Mesodermal cell (in vitro differentiated cells): ENCODE results near the gene EHF.

Source experiments
- H3K27ac ChIP-seq: 2 replicates; pipeline ENCODE4 v1.7.0; 2013; ENCODE audit warnings: mild to moderate bottlenecking, low read depth, low read length, moderate library complexity; ENCODE audit not compliant: severe bottlenecking
- H3K36me3 ChIP-seq: 2 replicates; pipeline ENCODE4 v1.7.1; 2013; ENCODE audit warnings: mild to moderate bottlenecking, low read length, moderate library complexity; ENCODE audit not compliant: control insufficient read depth, insufficient read depth
- H3K4me1 ChIP-seq: one replicate; pipeline ENCODE4 v1.7.1; 2013; ENCODE audit warnings: mild to moderate bottlenecking, low read length; ENCODE audit not compliant: insufficient read depth, control insufficient read depth, poor library complexity, severe bottlenecking
- H3K4me3 ChIP-seq: 2 replicates; pipeline ENCODE4 v1.7.0; 2013; ENCODE audit warnings: low read length, control low read depth, mild to moderate bottlenecking; ENCODE audit not compliant: insufficient read depth, poor library complexity, severe bottlenecking; ENCODE audit errors: extremely low read depth
- H3K9me3 ChIP-seq: 2 replicates; pipeline ENCODE4 v1.7.1; 2013; ENCODE audit warnings: mild to moderate bottlenecking, low read length, moderate library complexity; ENCODE audit not compliant: control insufficient read depth
- WGBS, 2 experiments: methylation state at CpG; one replicate each; pipeline ENCODE4 v1.1.5; 2013; ENCODE audit warnings: missing lambda C conversion rate in 2 of 2; ENCODE audit not compliant: insufficient coverage in 2 of 2; 5-methylcytosine and 5-hydroxymethylcytosine counted together

The EHF gene

DNA sequence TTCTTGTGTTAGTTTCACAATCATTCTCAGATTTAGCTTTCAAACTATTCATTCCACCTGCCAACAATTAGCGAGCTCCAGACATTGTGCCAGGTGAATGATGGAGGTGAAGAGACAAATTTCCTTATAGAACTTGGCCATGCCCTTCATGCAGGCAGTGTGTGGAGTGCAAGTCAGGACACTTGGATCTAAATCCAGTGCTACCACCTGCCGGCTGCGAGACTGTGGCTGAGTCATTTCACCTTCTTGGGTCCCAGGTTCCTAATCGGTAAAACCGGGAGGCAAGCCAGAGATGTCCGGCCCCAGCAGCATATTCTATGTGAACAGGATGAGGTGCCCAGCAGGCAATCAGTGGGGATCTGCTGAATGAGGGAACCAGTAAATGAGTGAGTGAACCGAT is 18.6 kb upstream of the EHF start:
- Histone ChIP-seq H3K27ac (no peak overlapping the region), H3K36me3 (no peaks in the 10 kb centered on the region)
- WGBS, 2 experiments, result 81 to 95% methylated on average over 5 of the region's 7 CpGs

DNA sequence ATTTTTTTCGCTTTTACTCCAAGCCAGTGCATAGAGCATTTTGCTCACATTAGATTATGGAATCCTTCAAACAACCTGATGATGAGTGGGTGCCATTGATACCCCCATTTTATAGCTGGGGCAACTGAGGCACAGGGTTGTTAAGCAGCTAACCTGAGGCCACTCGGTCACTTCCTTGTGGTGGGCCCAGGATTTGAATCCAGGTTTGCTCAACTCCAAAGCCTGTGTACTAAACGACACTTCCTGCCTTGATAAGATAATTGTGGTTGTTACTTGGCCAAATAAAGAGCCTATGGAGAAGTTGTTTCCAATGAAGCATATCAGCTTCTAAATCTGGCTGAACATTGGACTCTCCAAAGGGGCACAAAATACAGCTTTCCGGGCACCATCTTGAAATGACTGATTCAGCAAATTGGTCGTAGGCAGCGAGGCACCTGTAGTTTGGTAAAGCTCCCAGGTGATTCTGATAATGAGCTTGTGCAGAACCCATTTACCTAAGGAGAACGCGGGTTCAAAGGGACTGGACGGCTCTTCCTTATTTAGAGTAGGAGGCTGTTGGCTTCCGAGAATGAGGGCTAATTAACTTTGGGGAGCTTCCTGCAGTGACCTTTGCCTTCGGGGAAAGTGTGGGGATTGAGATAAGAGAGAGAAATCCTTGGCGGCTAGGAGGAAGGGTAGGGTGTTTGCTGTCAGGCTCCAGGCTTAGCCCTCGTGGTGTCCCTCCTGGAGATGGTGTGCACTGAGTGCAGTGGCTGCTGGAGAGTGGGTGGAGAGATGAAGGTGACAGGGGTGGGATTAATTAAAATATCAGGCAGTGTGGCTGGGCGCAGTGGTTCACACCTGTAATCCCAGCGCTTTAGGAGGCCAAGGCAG is 17.5 kb upstream of the EHF start:
- no peak overlapping the region for H3K4me3 ChIP-seq

More for the DNA sequence above, 18.6 kb upstream of the EHF start:
- H3K4me3 ChIP-seq, result no peak overlapping the region
- H3K4me1 ChIP-seq, result peaks cover 25% of the 10 kb centered on the region
- no peaks in the 10 kb centered on the region for H3K9me3 ChIP-seq

DNA sequence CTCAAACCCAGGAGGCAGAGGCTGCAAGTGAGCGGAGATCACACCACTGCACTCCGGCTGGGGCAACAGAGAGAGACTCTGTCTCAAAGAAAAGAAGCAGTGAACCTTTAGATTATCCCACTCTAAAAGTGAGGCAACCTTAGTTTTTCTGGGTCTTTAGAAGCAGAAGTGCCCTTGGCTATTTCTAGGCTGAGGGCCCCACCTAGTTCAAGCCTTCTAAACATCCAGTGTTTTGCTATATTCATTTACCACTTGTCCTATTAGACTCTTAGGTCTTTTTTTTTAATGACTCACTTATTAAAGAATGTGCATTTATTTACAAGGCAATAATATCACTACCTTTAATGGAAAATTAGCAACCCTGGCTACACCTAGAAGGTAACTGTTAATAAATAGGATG is 16.7 kb upstream of the EHF start:
- Histone ChIP-seq H3K36me3 (no peaks in the 10 kb centered on the region), H3K27ac (no peak overlapping the region), H3K9me3 (no peaks in the 10 kb centered on the region), H3K4me1 (peaks cover 25% of the 10 kb centered on the region), H3K4me3 (no peak overlapping the region)
- WGBS, 2 experiments, result 96 to 100% methylated on average over 1 to 2 of the region's 2 CpGs

More for the DNA sequence above, 17.5 kb upstream of the EHF start:
- peaks cover 25% of the 10 kb centered on the region for H3K4me1 ChIP-seq
- no peaks in the 10 kb centered on the region for H3K9me3 ChIP-seq
- no peaks in the 10 kb centered on the region for H3K36me3 ChIP-seq
- 82 to 84% methylated on average over 13 of the region's 15 CpGs for WGBS, 2 experiments
- H3K27ac ChIP-seq, result no peak overlapping the region

DNA sequence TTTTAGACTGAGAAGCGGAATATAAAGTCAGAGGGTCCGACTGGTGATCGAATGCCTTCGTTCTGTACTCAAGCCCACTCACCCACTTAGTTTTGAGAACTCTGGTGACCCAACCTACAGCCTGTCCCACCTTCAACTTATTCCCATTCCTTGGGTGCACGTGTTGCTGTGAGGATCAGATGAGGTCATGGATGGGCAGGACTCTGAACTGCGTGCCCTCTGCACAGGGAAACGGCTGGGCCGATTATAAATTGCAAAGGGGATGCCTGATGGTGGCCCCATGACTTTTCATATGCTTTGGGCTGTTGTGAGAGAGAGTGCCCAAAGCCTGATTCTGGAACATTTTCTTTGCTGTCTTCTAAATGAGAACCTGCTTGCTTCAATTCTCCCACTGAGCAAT is 16.0 kb upstream of the EHF start:
- no peaks in the 10 kb centered on the region for H3K36me3 ChIP-seq
- H3K4me1 ChIP-seq, result peaks cover 18% of the 10 kb centered on the region
- H3K4me3 ChIP-seq, result no peak overlapping the region
- no peaks in the 10 kb centered on the region for H3K9me3 ChIP-seq
- WGBS, 2 experiments, result 73 to 81% methylated on average over 5 to 8 of the region's 8 CpGs
- H3K27ac ChIP-seq, result no peak overlapping the region

DNA sequence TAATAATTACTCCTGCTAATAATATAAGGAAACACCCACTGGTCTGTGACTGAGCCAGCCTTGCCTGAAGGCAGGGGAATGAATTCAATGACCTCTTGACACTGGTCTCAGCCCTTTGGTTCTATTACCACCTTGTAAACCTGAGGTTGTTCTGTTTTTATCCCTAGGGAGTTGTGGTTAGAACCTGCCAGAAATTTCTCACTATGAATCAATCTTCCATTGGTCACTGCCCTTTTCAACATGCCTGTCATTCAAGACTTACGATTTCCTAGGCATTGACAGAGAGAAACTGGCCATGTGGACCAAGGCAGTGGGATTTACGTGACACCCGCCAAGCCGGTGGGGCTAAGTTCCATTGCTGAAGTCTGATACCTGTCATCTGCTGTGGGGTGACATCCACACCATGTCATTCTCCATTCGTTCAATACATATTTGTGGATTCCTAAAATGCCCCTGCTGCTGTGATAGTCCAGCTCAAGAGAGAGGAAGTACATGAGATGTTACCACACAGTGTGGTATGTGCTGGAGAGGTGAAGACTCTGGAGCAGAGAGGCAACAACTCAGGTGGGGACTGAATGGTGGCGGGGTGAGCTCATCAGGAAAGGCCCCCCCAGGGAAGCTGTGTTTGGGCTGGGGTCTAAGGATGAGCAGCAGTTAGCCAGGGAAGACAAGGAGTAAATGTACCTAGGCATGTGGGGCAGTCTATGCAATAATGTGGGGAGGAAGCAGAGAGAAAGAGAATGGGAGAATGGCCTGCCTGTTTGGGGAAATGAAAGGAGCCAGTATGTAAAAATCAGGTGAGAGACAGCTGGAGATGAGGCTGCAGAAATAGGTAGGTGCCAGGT is 15.2 kb upstream of the EHF start:
- 86 to 97% methylated on average over 5 to 6 of the region's 6 CpGs for WGBS, 2 experiments
- H3K4me1 ChIP-seq, result peaks cover 10% of the 10 kb centered on the region
- H3K9me3 ChIP-seq, result no peaks in the 10 kb centered on the region
- no peak overlapping the region for H3K27ac ChIP-seq
- H3K36me3 ChIP-seq, result no peaks in the 10 kb centered on the region
- H3K4me3 ChIP-seq, result no peak overlapping the region

GRCh38 chr11:34606326-34607120 is 14.4 kb upstream of the EHF start:
- Histone ChIP-seq H3K9me3 (no peaks in the 10 kb centered on the region), H3K36me3 (no peaks in the 10 kb centered on the region), H3K27ac (no peak overlapping the region), H3K4me1 (peaks cover 3% of the 10 kb centered on the region), H3K4me3 (no peak overlapping the region)
- WGBS, 2 experiments, result 58 to 65% methylated on average over 3 to 4 of the region's 4 CpGs

DNA sequence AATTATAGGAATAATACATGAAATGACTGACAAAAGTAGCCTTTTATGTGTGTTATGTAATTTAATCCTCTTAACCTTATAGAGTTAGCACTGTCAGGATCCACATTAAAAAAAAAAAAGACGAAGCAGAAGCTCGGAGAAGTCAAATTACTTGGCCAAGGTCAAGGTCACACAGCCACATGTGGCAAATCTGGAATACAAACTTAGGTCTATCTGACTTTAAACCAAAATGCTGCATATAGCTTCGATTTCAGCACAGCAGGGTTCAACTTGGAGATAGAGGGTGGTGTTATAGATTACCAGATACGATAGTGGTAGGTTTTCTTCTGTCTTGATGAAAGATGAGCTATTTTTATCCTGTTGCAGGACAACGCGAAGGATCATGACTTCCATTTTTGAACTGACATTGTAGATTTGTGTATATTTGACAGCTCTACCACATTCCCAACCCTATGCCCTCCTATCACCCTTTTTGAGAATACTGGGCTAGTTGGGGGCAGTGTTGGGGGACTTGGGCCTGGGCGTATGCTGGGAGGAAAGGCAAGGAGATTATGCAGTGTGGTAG is 11.6 kb upstream of the EHF start:
- no peaks in the 10 kb centered on the region for H3K36me3 ChIP-seq
- WGBS, 2 experiments, result 91 to 97% methylated on average over 4 to 5 of the region's 7 CpGs
- H3K4me3 ChIP-seq, result no peak overlapping the region
- H3K27ac ChIP-seq, result no peak overlapping the region
- no peaks in the 10 kb centered on the region for H3K4me1 ChIP-seq
- no peaks in the 10 kb centered on the region for H3K9me3 ChIP-seq

DNA sequence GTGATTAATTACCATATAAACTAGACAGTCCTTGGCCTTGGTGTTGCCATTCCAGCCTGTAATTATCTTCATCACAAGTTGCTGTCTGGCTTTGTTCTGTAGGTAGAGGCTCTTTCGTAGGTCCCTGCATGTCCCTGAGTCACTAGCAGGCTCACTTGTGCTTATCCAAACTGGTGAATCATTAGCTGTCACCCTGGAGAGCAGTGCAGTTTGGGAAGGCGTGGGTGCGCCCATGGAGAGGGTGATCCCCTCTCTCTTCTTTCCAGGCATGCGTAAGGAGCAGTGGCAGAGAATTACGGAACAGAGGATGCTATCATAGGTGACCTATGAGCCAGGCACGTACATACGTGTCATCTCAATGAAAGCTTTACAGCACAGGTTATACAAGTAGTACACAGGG is 11.0 kb upstream of the EHF start:
- Histone ChIP-seq H3K36me3 (no peaks in the 10 kb centered on the region), H3K27ac (no peak overlapping the region), H3K4me1 (no peaks in the 10 kb centered on the region), H3K4me3 (no peak overlapping the region), H3K9me3 (no peaks in the 10 kb centered on the region)
- WGBS, 2 experiments, result 78 to 96% methylated on average over 3 to 7 of the region's 7 CpGs

DNA sequence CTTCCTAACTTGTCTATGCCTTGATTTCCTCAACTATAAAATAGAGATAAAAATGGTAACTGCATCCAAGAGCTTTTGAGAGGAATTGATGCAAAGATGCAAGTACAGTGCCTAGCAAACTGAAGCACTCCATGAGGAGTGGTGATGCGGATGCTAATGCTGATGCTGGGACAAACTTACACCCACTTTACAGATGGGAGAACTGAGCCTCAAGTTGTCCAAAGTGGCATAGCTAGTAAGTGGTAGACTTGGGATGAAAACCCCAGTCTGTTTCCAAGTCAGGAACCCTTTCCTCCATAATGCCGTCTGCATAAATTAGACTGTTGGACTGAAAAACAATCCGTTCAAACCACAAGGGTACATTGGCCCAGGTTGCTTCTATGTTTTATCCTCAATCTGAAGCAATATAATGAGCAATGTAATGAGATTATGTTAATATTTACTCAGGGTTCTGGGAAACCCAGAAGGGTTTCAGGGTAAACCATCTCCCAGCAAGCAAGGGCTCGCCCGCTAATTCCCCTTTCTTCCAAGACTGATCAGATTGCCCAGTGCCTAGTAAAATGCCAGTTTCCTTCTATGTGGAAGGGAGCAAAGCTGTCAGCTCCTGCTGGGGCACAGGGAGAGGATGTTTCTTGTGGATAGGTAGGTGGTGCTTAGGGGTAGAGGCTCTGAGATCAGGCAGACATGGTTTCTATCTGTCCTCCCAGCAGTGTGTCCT is 10.4 kb upstream of the EHF start:
- 83 to 100% methylated on average over 1 of the region's 5 CpGs for WGBS, 2 experiments
- no peaks in the 10 kb centered on the region for H3K4me1 ChIP-seq
- H3K36me3 ChIP-seq, result no peaks in the 10 kb centered on the region
- no peaks in the 10 kb centered on the region for H3K9me3 ChIP-seq
- no peak overlapping the region for H3K27ac ChIP-seq
- no peak overlapping the region for H3K4me3 ChIP-seq

GRCh38 chr11:34613015-34613414 is 7.9 kb upstream of the EHF start:
- no peak overlapping the region for H3K27ac ChIP-seq
- no peaks in the 10 kb centered on the region for H3K36me3 ChIP-seq
- no peaks in the 10 kb centered on the region for H3K4me1 ChIP-seq
- no peak overlapping the region for H3K4me3 ChIP-seq
- no peaks in the 10 kb centered on the region for H3K9me3 ChIP-seq
